ENCODE results near the gene DELE1.
A peak's percentile ranks its signal among the peaks of the same experiment; 100 is the strongest.
"Not testable (repeated sequence)": the region's sequence is repeated elsewhere in the genome, so short reads cannot be mapped to it uniquely, and the experiment has no call there.

DELE1 gene

DNA sequence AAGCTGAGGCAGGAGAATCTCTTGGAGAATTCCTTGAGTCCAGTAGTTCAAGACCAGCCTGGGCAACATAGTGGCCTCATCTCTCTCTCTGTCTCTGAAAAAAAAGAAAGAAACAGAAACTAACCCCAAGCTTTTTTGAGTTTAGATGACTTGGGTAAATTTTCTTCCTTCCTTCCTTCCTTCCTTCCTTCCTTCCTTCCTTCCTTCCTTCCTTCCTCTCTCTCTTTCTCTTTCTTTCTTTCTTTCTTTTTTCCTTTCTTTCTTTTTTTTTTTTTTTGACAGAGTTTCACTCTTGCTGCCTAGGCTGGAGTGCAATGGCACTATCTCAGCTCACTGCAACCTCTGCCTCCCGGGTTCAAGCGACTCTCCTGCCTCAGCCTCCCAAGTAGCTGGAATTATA is 33.2 kb upstream of the DELE1 start:
- not testable (repeated sequence) for DNase-seq

DNA sequence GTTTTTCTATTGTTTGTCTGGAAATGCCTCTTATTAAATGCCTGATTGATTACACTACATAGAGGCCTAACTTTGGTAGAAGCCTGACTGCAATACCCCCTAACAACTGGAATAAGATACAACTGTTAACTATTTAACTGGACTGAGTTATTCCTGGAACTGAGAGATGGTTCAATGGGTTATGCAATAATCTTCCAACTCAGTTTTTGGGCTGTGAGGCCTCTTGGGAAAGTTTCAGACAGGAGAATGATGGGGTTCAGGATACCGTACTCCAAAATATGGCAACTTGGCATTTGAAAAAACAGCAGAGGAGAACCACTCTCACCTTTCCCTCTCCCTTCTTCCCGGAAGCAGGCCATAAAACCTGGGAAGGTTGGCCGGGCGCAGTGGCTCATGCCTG is 26.2 kb upstream of the DELE1 start:
- no peak for DNase-seq

DNA sequence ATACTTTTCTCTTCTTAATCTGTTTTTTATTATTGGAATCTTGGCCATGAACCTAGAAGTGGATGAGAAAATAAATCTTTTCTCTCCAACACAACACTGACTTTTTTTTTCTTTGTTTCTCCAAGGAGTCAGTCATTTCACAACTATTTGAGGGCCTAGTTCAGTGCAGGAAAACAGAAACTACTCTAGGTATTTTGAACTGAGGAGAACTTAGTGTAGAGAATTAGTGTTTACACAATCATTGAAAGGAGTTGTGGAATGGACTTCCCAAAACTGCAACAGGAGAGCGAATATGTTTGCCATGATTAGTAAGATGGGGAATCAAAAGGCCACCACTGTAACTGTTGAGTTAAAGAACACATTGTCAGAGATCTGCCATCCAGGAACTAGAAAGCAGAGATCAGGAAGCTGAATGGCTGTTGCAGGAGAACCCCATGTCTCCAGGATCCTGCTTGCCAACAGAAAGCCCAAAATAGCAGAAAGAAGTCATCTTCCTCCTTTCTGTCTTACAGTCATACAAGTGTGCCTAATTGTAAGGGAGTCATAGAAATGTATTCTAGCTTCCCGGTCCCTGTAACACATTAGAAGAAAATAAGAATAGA is 25.1 kb upstream of the DELE1 start:
- no peak for DNase-seq

DNA sequence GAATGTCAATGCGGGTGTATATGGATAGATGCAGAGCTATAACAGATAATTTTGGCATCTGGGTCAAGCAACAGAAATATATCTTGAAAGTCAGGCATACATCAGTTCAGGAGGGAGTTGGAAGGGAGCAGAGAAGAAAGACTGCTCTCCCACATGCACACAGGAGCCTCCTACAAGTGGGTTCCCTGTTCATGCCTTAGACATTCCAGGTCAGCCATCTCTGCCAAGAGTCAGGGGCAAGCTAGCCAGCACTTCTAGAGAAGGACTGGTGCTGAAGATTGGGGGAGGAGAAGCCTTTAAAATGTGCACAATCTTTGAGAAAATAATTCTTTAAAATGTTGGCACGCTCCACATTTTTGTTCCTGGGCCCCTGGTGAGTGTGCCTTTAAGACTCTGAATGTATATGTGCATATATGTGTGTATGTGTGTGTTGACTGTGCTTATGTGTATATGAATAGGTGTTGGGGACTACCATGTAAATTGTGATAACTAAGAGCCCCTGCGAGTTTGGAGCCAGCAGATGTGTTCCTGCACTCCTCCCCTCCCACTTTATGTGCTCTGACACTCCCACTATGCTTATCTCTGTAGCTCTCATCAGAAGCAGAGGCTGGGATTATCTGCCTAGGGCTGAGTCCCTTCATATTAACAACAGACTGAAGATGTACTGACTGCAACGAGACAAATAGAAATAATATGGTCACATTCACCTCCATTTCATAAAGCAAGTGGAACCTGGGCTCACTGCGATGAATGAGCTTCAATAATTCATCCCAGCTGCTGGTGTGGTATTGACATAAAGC is 21.5 kb upstream of the DELE1 start:
- no peak for DNase-seq

DNA sequence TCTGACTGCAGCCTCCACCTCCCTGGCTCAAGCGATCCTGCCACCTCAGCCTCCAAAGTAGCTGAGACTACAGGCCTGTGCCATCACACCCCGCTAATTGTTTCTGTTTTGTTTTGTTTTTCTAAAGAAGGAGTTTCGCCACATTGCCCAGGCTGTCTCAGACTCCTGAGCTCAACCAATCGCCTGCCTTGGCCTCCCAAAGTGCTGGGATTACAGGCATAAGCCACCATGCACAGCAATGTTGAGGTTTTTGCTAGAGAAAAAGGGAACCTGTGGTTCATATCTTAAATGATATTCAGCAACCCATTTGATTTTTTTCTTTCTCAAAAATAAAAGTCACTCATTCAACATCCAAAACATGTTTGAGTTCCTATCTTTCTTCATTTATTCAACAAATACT is 20.4 kb upstream of the DELE1 start:
- no peak for DNase-seq

DNA sequence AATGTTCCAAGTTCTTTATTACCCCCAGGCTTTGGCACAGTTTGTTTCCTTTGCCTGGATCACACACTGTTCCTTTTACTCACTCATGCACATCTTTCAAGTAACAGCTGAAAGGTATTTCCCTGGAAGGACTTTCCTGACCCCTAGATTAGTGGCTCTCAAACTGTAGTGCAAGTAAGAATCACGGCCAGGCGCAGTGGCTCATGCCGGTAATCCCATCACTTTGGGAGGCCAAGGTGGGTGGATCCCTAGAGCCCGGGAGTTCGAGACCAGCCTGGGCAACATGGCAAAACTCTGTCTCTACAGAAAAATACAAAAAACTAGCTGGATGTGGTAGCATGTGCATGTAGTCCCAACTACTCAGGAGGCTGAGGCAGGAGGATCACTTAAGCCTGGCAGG is 19.1 kb upstream of the DELE1 start:
- no peak for DNase-seq

DNA sequence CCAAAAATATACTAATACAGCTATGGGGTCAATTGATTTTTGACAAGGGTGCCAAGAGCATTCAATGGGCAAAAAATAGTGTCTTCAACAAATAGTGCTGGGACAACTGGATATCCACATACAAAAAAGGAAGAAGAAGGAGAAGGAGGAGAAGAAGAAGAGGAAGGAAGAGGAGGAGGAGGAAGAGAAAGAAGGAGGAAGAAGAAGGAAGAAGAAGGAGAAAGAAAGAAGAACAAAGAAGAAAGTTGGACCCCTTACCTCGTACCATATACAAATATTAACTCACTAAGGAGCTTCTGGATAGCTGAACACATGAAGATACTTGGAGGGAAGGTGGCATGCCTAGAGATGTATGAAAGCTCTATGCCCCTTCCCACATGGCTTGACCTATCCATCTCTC is 17.2 kb upstream of the DELE1 start:
- DNase-seq, result no peak

DNA sequence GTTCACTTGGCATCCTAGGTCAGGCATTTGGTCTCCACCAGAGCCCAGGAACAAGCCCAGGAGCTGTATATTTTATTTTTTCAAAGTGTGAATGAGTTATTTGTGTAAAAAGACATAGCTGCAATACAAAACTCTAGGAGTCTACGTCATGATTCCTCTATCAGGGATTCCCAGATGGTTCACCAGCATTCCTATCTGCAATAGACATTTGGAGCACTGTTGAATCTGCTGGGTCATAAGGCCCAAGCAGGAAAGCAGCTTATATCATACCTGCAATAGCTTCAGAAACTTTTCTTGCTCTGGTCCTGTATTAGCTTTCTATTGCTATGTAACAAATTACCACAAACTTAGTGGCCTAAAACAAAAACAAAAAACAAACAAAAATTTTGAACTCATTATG is 16.7 kb upstream of the DELE1 start:
- no peak for DNase-seq

DNA sequence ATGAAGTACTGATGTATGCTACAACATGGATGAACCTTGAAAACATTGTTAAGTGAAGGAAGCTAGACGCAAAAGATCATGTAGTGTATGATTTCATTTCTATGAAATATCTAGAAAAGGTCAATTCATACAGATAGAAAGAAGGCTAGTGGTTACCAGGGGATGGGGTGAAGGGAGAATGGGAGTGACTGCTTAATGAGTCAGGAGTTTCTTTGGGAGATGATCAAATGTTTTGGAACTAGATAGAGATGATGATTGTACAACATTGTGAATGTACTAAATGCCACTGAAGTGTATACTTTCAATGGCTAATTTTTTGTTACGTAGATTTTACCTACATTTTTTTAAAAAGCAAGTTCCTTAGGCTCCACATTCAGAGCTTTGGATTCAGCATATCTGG is 14.9 kb upstream of the DELE1 start:
- no peak for DNase-seq

DNA sequence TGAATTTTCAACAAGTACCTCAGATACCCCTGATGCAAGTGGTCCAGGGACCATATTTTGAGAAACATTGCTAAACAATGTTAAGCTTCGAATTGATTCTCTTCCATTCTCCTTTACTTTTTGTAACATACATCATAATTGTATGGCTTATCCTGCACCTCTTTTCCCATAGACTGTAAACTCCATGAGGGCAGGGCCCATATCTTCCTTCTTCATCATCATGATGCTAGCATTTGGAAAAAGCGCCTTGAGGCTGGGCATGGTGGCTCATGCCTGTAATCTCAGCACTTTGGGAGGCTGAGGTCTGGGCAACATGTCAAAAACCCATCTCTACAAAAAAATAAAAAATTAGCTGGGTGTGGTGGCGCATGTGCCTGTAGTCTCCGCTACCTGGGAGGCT is 14.5 kb upstream of the DELE1 start:
- no peak for DNase-seq

DNA sequence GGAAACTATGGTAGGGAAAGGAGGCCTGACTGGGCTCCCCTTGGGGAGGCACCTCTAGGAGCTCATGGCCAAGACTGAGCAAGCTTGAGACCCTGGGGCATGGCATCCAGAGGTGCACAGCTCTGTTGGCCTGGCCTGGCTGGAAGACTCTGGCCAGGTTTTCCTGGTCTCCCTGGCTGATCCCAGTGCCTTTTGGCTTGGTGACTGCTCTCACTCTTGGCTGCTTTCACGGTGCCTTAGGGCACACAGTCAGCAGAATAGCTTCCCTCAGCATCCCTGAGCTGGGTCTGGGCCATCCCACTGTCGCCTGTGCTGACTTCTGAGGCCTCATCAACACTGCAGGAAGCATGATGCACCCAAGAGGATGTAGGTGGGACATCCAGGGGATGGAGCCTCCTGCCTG is 13.4 kb upstream of the DELE1 start:
- DNase-seq, result no peak

DNA sequence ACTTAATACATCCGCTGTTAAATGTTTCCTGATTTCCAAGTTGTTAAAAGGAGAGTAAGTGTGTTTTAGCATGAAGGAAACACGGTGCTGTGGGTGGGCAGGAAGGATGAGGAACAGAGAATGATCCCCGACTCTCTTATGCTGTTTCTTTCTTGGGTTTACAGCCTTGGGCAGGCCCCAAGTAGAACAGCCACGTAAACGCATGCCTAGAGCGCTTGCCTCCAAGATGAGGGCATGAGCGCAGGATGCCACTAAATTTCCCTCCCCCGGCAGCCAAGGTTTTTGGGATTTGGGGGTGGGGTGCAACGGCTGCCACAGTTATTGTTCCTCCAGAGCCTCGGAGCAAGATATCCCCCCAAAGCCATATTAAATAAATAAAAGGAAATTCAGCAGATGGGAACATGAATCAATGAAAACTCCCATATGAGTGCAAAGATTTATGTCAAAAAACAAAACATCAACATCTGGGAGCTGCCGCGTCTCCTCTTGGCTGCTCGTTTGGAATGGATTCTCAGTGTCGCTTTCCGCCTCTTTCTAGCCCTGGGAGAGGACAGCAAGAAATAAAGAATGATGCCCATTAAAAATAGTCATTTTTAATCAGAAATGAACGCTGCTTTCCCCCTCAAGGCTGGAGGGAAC is 10.0 kb upstream of the DELE1 start:
- no peak for DNase-seq

DNA sequence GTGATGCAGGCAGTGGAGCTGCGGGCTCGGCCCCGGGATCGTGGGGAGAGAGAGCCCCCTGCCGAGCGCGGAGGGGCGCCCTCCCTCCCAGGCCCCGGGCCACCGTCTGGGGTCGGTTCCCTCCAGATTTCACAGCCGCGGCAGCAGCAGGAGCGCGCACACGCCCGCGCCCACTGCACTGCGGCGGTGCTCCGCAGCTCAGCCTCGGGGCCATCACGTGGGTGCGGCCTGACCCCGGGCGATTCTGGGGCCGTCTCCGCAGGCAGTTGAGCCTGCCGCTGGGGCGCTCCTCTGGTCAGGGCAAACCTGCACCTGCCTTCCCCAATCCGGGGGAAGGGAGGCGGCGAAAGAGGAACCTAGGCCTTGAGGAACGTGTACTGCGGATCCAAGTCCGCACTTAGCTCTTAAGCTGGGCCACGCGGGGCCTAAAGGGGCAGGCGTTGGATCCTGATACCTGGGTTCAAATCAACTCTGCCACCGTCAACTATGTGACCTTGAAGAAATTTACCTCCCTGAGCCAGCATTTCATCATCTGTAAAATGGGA is 9.4 kb upstream of the DELE1 start:
- DNase-seq, result peak; percentile 12

DNA sequence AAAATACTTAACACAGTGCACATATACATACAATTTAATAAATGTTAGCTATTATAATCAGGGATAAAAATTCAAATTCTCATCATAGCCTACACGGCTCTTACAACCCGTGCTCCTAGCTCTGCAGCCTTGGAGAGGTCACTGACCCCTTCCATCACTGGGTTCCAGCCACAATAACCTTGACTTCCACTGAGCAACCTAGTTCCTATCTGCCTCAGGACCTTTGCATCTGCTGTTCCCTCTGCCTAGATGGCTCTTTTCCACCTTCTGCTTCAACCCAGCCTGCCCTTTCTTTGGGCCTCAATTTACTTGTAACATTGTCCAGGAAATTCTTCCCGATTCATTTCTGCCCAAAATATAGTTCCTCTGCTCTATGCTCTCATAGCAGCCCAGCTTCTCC is 8.9 kb upstream of the DELE1 start:
- DNase-seq, result no peak

DNA sequence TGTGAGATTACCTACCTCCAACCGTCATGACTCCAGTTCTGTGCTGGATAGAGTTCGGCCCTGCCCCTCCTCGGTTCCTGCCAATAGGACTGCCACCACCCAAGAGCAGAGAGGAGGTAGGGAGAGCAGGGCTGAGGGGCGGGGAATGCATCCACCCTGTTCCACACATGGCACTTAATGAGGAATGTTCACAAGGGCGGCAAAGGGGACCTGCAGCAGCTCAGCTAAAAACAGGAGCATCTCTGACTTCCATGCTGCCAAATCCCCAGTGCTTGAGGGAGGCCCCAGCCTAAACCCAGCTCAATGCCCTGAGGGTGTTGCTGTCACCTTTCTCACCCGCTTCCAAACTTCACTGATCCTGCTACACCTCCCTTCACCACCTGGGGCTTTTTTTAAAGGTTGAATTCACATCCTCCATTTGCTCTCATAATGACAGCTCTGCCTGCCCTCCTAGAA is 7.8 kb upstream of the DELE1 start:
- no peak for DNase-seq

DNA sequence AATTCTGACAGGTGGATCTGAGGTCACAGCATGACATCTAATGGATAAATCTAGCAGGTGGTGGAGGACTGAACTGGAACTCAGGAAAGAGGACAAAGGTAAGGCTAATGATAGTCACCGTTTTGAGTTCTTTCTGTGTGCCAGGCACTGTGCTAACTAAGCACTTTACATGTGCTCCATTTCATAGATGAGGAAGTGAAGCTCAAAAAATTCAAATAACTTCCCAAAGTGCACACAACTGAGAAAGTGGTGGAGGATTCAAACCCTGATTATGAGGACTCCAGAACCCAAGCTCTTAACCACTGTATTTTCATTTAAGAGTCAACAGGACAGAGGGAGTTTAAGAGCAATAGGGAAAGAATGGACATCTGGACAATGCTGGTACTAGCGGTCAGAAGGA is 7.1 kb upstream of the DELE1 start:
- DNase-seq, result no peak

DNA sequence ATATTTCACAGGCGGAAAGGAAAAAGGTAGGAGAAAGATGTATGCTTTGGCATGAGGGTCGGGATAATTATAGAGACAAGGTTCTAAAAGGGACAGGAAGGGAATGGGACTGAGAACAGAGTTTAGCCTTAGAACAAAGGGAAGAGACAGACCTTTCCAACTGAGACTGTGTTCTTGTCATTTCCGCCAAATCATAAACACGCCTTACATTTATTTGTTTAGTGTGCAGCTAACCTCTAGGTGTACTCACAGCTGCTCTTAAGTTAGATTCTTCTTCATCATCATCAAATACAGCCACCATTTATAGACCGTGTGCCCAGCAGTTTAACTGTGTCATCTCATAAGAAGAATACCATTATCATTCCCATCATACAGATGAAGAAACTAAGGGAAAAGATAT is 5.9 kb upstream of the DELE1 start:
- no peak for DNase-seq

DNA sequence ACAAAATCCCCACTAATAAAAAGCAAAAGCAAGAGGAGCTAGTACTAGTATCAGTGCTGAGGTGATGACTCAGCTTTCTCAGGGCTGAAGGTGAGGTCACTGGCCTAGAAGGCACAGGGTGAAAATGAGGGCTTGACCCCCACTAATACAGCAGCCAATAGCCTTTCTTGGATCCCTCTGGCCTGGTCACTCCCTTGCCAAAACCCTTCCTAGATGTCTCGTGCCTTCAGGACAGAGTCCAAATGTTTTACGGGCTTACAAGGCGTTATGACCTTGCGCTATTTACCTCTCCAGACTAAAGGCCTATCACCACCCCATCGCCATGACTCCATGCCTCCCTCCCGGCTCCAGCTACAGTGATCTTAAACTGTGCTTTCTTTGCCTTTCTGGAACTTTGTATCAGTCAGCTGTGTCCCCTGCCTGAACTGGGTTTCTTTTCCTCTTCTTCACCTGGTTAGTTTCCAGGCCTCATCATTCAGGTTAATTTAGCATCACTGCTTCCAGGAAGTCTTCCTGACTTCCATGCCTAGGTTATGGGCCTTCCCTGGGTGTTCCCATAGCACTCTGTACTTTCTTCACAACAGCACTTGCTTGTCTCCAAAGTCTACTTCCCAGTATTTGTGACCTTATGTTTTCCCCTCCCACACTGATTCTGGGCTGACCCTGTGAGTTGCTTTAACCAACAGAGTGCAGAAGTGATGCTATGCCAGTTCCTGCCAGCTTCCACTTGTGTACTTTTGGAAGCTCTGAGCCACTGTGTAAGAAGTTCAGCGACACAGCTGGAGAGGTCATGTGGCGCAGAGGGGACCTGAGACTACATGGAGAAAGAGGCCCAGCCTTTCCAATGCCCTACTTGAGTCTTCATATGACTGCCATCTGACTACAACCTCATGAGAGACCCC is 4.2 kb upstream of the DELE1 start:
- no peak for DNase-seq

DNA sequence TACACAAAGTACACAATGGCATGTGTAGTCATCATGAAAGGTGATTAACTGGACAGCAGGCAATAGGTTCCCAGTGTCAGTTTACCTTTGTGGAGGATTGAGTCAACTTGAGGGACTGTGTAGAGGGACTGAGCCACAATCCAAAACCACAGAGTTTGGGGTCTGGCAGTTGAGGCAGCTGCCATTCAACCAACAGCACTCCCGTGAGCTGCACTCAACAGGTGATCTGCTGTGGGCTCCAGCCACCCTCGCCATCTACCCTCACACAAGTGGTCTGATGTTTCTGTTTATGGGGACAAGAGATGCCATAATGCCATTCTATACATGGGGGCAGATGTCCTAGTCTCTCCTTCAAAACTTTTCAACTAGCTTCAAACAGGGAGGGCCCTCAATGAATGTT is 2.9 kb upstream of the DELE1 start:
- no peak for DNase-seq

DNA sequence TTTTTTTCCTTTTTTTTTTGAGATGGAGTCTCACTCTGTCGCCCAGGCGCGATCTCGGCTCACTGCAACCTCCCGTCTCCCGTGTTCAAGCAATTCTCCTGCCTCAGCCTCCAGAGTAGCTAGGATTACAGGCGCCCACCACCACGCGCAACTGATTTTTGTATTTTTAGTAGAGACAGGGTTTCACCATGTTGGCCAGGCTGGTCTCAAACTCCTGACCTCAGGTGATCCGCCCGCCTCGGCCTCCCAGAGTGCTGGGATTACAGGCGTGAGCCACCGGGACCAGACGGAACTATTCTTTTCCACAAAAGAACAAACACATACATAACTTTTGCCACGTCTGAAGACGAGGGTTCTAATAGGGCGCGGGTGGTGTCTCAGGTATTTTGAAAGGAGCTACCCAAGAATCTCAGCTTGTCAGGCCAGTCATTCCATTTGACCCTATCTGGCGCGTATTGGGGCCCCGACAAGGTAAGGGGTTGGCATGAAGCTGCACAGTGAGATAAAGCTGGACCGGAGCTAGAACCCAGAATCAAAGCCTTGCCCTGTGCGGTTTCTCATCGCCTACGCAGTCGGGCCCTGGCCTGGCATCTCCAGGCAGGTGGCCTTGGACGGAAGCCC is 734 bp upstream of the DELE1 start:
- DNase-seq, result not testable (repeated sequence)

DNA sequence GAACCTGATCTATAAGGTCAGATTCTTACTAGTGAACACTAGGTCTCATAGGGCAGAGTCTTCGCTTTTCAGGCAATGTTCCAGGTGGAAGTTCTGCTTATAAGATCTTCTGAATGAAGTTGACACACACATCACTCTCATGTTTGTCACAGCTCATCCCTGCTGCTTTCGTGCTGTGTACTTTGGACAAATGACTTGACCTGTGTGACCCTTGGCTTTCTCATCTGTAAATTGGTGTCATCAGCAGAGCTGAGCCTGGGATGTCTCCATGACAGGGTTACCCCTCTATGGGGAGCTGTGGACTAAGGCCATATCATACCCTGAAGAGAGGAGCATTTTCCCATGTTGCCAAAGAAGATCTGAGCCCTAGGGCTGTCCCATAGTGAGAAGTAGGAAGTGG is 2.8 kb downstream of the DELE1 start:
- no peak for DNase-seq

DNA sequence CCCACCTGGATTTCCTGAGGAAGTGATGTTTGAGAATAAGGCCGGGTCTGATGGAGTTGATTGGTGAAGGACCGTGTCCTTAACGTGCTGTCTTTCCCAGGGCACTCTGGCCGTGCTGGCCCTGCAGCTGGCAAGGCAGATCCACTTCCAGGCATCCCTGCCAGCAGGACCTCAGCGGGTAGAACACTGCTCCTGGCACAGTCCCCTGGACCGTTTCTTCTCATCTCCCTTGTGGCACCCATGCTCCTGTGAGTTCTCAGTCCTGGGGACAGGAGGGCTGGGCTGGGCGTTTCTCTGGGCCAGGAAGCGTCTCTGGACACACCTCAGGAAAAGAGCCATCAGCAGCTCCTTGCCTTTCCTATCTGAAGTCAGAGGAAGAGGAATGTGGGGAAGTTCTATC is 4.4 kb downstream of the DELE1 start:
- DNase-seq, result no peak
